Endothelial cell of umbilical vein (primary cell): Measurements from ENCODE around the gene GALNT9.

Source experiments
- EZH2 ChIP-seq: IDR thresholded peaks from 2 replicates; pipeline ENCODE4 v1.6.1; 2012; ENCODE audit warnings: borderline replicate concordance, low read depth, mild to moderate bottlenecking, moderate library complexity, low read length, inconsistent platforms; ENCODE audit not compliant: severe bottlenecking
- GATA2 ChIP-seq: IDR thresholded peaks from 2 replicates; pipeline ENCODE4 v1.7.0; 2011; ENCODE audit warnings: low read depth, mild to moderate bottlenecking, moderate library complexity, mixed read lengths, low read length; ENCODE audit not compliant: insufficient read length, insufficient read depth
- POLR2A ChIP-seq: IDR thresholded peaks from 2 replicates; pipeline ENCODE4 v1.6.1; 2012; ENCODE audit warnings: low read depth, mild to moderate bottlenecking, control low read depth, low read length
- POLR2AphosphoS5 ChIP-seq: IDR thresholded peaks from 2 replicates; pipeline ENCODE4 v1.6.1; 2012; ENCODE audit warnings: low read depth, mild to moderate bottlenecking, control low read depth, low read length, moderate library complexity; ENCODE audit not compliant: insufficient read depth
- TF ChIP-seq, protein P1 (sequence below): IDR thresholded peaks from 2 replicates; pipeline ENCODE4 v1.6.1; 2011; ENCODE audit not compliant: insufficient read depth, insufficient read length
- TF ChIP-seq, protein P2 (sequence below), 2 donors: IDR thresholded peaks; 1 replicate in 1 of 2; 2 replicates in 1 of 2; pipeline ENCODE4 v1.5.1; 2011; ENCODE audit warnings: low read length in 2 of 2, mild to moderate bottlenecking in 2 of 2, moderate library complexity in 2 of 2, control low read depth in 1 of 2, inconsistent platforms in 1 of 2, low read depth in 1 of 2; ENCODE audit not compliant: insufficient read depth in 1 of 2; ENCODE audit errors: extremely low read depth in 1 of 2

DNA sequence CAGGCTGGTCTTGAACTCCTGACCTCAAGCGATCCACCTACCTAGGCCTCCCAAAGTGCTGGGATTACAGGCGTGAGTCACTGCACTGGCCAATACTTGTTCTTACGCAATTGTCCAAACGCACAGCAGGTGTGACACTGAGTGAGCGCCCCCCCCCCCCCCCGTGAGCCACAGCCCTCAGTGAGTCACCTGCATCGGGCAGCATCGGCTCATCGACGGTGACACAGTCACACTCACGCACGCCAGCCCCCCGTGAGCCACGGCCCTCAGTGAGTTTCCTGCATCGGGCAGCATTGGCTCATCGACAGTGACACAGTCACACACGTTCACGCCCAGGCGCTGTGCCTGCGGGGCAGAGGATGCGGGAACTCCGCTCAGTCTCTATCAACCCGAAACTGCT is 42.5 kb downstream of the GALNT9 start:
- TF ChIP-seq GATA2 (no peak), POLR2A (no peak), EZH2 (no peak), POLR2AphosphoS5 (no peak)
- TF ChIP-seq, protein P1, sequence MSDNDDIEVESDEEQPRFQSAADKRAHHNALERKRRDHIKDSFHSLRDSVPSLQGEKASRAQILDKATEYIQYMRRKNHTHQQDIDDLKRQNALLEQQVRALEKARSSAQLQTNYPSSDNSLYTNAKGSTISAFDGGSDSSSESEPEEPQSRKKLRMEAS: no peak
- TF ChIP-seq, protein P2, sequence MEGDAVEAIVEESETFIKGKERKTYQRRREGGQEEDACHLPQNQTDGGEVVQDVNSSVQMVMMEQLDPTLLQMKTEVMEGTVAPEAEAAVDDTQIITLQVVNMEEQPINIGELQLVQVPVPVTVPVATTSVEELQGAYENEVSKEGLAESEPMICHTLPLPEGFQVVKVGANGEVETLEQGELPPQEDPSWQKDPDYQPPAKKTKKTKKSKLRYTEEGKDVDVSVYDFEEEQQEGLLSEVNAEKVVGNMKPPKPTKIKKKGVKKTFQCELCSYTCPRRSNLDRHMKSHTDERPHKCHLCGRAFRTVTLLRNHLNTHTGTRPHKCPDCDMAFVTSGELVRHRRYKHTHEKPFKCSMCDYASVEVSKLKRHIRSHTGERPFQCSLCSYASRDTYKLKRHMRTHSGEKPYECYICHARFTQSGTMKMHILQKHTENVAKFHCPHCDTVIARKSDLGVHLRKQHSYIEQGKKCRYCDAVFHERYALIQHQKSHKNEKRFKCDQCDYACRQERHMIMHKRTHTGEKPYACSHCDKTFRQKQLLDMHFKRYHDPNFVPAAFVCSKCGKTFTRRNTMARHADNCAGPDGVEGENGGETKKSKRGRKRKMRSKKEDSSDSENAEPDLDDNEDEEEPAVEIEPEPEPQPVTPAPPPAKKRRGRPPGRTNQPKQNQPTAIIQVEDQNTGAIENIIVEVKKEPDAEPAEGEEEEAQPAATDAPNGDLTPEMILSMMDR (IDR thresholded peaks at IDR 0.05; ENCODE audit: extremely low read depth in 1 of 2, insufficient read depth in 1 of 2, low read depth in 1 of 2, low read length in 2 of 2): no peak
